ENCODE data around the gene ABHD11. TPM values are rescaled to one million over a fixed set of nuclear protein-coding genes. Genes with fewer than 3 reads are reported as not detected.

Gene ABHD11
- total and polyA plus RNA-seq, 9 of the 15 experiments (the other 6 are each of a cell fraction or from before 2014, with no cell fraction given) = 7.7 to 44.2 (median 18.9) TPM

DNA sequence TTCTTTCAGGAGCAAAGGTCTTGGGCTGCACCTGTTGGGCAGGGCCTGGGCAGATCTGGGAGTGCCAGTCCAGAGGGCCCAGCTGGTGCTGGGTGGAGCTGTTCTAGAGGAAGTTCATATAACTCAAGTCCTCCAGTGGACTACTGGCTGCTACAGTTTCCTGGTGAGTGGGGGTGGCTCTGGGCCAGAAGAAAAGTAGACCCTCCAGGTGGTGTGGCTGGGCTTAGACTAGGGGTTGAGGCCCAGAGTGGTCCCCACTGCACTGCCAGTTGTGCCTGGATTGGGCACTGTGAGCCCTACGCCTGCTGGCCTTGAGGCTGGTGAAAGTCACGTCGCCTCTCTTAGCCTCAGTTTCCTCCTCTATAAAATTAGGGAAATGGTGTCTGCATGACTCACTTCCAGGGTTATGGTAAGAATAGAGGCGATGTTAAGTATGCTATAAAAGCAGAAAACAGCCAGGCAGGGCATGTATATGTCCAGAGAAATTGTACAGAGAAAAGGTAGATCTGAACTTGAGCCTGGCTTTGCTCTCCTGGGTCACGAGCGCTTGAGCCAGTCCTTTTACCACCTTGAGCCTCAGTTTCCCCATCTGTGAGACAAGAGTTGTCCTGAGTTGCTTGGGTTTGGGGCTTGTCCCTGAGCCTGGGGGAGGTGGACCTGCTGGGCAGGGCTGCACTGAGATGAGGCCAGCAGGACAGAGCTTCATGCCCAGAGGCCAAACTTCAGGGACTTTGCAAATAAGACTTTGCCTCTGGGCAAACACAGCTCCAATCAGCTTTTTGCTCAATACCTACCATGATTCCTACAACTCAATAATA lies 35.3 kb upstream of the ABHD11 start (continued):
- TF ChIP-seq ETV5 (CRISPR knock-in tag; IDR thresholded peaks at IDR 0.05; ENCODE audit: low read depth) (no peak), ZNF561 (CRISPR knock-in tag; conservative IDR thresholded peaks at IDR 0.05) (no peak)

DNA sequence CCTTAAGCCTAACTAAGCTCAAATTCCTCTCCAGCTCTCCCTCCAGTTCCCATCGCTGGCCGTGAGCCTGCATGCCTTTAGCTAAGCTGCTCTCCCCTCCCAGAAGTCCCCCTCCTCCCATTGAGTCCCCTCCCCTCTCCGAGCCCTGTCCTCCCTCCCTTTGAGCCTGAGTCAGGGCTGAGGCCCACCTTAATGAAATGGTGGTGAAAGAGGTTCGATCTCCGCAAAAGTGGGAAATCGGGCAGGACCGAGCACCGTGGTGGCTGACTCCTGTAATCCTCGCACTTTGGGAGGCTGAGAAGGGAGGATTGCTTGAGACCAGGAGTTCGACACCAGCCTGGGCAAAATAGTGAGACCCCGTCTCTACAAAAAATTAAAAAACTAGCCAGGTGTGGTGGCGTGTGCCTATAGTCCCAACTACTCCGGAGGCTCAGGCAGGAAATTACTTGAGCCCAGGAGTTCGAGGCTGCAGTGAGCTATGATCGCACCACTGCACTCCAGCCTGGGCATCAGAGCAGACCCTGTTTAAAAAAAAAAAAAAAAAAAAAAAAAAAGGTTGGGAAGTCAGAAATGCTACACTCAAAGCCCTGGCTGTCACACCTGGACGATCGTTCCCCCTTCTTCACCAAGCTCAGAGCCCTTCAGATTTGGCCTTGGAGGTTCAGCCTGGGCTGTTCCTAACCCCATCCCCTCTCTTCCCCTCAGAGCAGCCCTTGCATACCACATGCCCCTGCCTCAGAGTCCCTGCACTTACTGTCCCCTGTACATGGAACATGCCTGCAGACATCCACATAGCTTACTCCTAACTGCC lies 32.5 kb upstream of the ABHD11 start:
- no TSS peak for BruUV-seq (replicated peaks)
- ChIA-PET CTCF (ENCODE audit: low intra/inter-chr PET ratio) (no interaction called here), POLR2A (interaction anchor here (1.1 kb wide), 1 partner anchor 13 kb away, joined by 4 read pairs; no protein-coding TSS in a partner anchor)
- H3K4me3 ChIP-seq = no peak overlapping the region
- FAIRE-seq (no peak), DNase-seq (ENCODE audit: extremely low read depth in 1 of 4, low spot score in 3 of 4) (peak in 2 of 4 experiments; percentile 7), ATAC-seq (no peak; the same call in 2 of the 3 replicates)
- H3K27me3 ChIP-seq (ENCODE audit: control insufficient read depth in 2 of 2, insufficient read depth in 2 of 2, low read length in 2 of 2) = no peaks in the 10 kb centered on the region
- no peak overlapping the region for H3K27ac ChIP-seq (ENCODE audit: extremely low read depth, low read depth, low read length)
- no peaks in the 10 kb centered on the region for H3K36me3 ChIP-seq (ENCODE audit: control insufficient read depth, insufficient read depth, low read length)
- WGBS (ENCODE audit: insufficient coverage, low coverage, missing lambda C conversion rate) = 68% methylated on average over 16 of the region's 17 CpGs
- in situ Hi-C loops (cut with MboI) (no loop called here), intact Hi-C loops (cut with micrococcal nuclease) (no loop called here)
- H3K4me2 ChIP-seq (ENCODE audit: insufficient read depth, low read length) = no peak overlapping the region
- no peaks in the 10 kb centered on the region for H3K79me2 ChIP-seq (ENCODE audit: control insufficient read depth, insufficient read depth, low read length)
- no peaks in the 10 kb centered on the region for H3K9me1 ChIP-seq (ENCODE audit: control insufficient read depth, insufficient read depth, low read length)
- H2AFZ ChIP-seq (ENCODE audit: low read depth, low read length) = no peak overlapping the region
- H4K20me1 ChIP-seq (replicated peaks; ENCODE audit: control insufficient read depth, insufficient read depth, low read length) = no peaks in the 10 kb centered on the region
- no peak overlapping the region for H3K9ac ChIP-seq (ENCODE audit: insufficient read depth in 1 of 2, low read depth in 2 of 2, low read length in 2 of 2)
- no peaks in the 10 kb centered on the region for H3K9me3 ChIP-seq (replicated peaks; ENCODE audit: control insufficient read depth, insufficient read depth, low read depth, low read length)
- peaks cover 0 to 22% of the 10 kb centered on the region in 2 experiments; a peak in 3 of 5 replicates for H3K4me1 ChIP-seq (replicated peaks in 1 of 2; ENCODE audit: control insufficient read depth in 2 of 2, insufficient read depth in 2 of 2, low read length in 2 of 2)
- TF ChIP-seq, protein P1, sequence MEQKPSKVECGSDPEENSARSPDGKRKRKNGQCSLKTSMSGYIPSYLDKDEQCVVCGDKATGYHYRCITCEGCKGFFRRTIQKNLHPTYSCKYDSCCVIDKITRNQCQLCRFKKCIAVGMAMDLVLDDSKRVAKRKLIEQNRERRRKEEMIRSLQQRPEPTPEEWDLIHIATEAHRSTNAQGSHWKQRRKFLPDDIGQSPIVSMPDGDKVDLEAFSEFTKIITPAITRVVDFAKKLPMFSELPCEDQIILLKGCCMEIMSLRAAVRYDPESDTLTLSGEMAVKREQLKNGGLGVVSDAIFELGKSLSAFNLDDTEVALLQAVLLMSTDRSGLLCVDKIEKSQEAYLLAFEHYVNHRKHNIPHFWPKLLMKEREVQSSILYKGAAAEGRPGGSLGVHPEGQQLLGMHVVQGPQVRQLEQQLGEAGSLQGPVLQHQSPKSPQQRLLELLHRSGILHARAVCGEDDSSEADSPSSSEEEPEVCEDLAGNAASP (IDR thresholded peaks at IDR 0.05) = no peak
- TF ChIP-seq SAFB2 (IDR thresholded peaks at IDR 0.05; ENCODE audit: borderline replicate concordance, low read depth, low read length, severe bottlenecking) = no peak
- TF ChIP-seq, protein P2, sequence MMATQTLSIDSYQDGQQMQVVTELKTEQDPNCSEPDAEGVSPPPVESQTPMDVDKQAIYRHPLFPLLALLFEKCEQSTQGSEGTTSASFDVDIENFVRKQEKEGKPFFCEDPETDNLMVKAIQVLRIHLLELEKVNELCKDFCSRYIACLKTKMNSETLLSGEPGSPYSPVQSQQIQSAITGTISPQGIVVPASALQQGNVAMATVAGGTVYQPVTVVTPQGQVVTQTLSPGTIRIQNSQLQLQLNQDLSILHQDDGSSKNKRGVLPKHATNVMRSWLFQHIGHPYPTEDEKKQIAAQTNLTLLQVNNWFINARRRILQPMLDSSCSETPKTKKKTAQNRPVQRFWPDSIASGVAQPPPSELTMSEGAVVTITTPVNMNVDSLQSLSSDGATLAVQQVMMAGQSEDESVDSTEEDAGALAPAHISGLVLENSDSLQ (IDR thresholded peaks at IDR 0.05) = no peak
- no peak for TF ChIP-seq CEBPG (CRISPR knock-in tag; IDR thresholded peaks at IDR 0.05)
- TF ChIP-seq CEBPG (tag; conservative IDR thresholded peaks at IDR 0.05 in 1 of 2, IDR thresholded peaks at IDR 0.05 in 1 of 2) = no peak
- TF ChIP-seq, protein P3, sequence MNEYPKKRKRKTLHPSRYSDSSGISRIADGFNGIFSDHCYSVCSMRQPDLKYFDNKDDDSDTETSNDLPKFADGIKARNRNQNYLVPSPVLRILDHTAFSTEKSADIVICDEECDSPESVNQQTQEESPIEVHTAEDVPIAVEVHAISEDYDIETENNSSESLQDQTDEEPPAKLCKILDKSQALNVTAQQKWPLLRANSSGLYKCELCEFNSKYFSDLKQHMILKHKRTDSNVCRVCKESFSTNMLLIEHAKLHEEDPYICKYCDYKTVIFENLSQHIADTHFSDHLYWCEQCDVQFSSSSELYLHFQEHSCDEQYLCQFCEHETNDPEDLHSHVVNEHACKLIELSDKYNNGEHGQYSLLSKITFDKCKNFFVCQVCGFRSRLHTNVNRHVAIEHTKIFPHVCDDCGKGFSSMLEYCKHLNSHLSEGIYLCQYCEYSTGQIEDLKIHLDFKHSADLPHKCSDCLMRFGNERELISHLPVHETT (CRISPR knock-in tag; conservative IDR thresholded peaks at IDR 0.05 in 1 of 2, IDR thresholded peaks at IDR 0.05 in 1 of 2) = no peak
- TF ChIP-seq, protein P4, sequence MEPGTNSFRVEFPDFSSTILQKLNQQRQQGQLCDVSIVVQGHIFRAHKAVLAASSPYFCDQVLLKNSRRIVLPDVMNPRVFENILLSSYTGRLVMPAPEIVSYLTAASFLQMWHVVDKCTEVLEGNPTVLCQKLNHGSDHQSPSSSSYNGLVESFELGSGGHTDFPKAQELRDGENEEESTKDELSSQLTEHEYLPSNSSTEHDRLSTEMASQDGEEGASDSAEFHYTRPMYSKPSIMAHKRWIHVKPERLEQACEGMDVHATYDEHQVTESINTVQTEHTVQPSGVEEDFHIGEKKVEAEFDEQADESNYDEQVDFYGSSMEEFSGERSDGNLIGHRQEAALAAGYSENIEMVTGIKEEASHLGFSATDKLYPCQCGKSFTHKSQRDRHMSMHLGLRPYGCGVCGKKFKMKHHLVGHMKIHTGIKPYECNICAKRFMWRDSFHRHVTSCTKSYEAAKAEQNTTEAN (CRISPR knock-in tag; IDR thresholded peaks at IDR 0.05) = no peak
- TF ChIP-seq, protein P5, sequence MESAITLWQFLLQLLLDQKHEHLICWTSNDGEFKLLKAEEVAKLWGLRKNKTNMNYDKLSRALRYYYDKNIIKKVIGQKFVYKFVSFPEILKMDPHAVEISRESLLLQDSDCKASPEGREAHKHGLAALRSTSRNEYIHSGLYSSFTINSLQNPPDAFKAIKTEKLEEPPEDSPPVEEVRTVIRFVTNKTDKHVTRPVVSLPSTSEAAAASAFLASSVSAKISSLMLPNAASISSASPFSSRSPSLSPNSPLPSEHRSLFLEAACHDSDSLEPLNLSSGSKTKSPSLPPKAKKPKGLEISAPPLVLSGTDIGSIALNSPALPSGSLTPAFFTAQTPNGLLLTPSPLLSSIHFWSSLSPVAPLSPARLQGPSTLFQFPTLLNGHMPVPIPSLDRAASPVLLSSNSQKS (CRISPR knock-in tag; IDR thresholded peaks at IDR 0.05) = no peak

All from K562 (cell line).